Gastrocnemius medialis (tissue), 4 donors: ENCODE measurements around the gene SIAH3. TPM values are rescaled to one million over a fixed set of nuclear protein-coding genes. Genes with fewer than 3 reads are reported as not detected.
A peak's percentile ranks its signal among the peaks of the same experiment; 100 is the strongest.

Source experiments
- ATAC-seq, 2 donors: fragments of 150-250 bp; one replicate each; pipeline ENCODE4 v1.9.1; 2016
- DNase-seq, 2 donors: peaks; one replicate each; pipeline ENCODE4 v3.0.0-alpha.2; 2019
- H3K27ac ChIP-seq, 4 donors: fragments of 200-600 bp; sonication (generic); 1 replicate in 1 of 4; 2 replicates in 3 of 4; pipeline ENCODE4 v1.5.1; 2016 to 2018; ENCODE audit warnings: mild to moderate bottlenecking in 2 of 4, moderate library complexity in 1 of 4
- H3K27me3 ChIP-seq, 3 donors: fragments of 200-600 bp; sonication (generic) in 2 of 3; 1 replicate in 1 of 3; 2 replicates in 2 of 3; pipeline versions ENCODE4 v1.5.1 to v1.6.0; 2016 to 2019; ENCODE audit warnings: mild to moderate bottlenecking in 1 of 3, moderate library complexity in 1 of 3
- H3K36me3 ChIP-seq, 2 donors: fragments of 200-600 bp; sonication (generic) in 1 of 2; one replicate each; pipeline ENCODE4 v1.5.1; 2017 to 2018
- H3K4me1 ChIP-seq, 2 donors: fragments of 200-600 bp; sonication (generic) in 1 of 2; one replicate each; pipeline ENCODE4 v1.5.1; 2016 to 2017; ENCODE audit warnings: mild to moderate bottlenecking in 2 of 2
- H3K4me3 ChIP-seq, 4 donors: fragments of 200-600 bp; sonication (generic) in 3 of 4; 1 replicate in 1 of 4; 2 replicates in 3 of 4; pipeline ENCODE4 v1.5.1; 2016 to 2019; ENCODE audit warnings: mild to moderate bottlenecking in 2 of 4
- H3K9me3 ChIP-seq, 3 donors: fragments of 200-600 bp; sonication (generic) in 2 of 3; 1 replicate in 1 of 3; 2 replicates in 2 of 3; pipeline ENCODE4 v1.5.1; 2016 to 2019
- POLR2A ChIP-seq, 2 donors: fragments of 450-650 bp; IDR thresholded peaks; one replicate each; pipeline ENCODE4 v1.6.1; 2017; ENCODE audit warnings: antibody characterized with exemption in 2 of 2, mild to moderate bottlenecking in 2 of 2, moderate library complexity in 2 of 2
- in situ Hi-C, 4 donors: fragments of 200-750 bp; cut with MboI; loops; one replicate each; pipeline versions ENCODE4 v1.15.0 to v1.8.0; 2017; ENCODE audit warnings: low sequenced_read_pairs in 4 of 4
- intact Hi-C: fragments of 100-400 bp; cut with DNase I; formaldehyde crosslinking; loops from one replicate; pipeline ENCODE4 v1.15.1; 2023; ENCODE audit warnings: low total_unique reads
- total RNA-seq, 4 donors: library from RNA; depleted of rRNA; stranded (reverse); fragments of >200 nt; gene quantifications; one replicate each; pipeline versions ENCODE4 v1.1.0 to v1.2.3, GENCODE V29; 2016
- TF ChIP-seq, protein P1 (sequence below), 5 experiments: fragments of 450-650 bp in 3 of 5; fragments of 200-600 bp in 2 of 5; sonication (generic) in 2 of 5; IDR thresholded peaks in 4 of 5; conservative IDR thresholded peaks in 1 of 5; 1 replicate in 4 of 5; 2 replicates in 1 of 5; pipeline ENCODE4 v1.5.1; 2016 to 2019; ENCODE audit warnings: antibody characterized with exemption in 5 of 5, mild to moderate bottlenecking in 3 of 5, moderate library complexity in 3 of 5

SIAH3 gene
- total RNA-seq, 4 donors from 2014 or later, result not detected

DNA sequence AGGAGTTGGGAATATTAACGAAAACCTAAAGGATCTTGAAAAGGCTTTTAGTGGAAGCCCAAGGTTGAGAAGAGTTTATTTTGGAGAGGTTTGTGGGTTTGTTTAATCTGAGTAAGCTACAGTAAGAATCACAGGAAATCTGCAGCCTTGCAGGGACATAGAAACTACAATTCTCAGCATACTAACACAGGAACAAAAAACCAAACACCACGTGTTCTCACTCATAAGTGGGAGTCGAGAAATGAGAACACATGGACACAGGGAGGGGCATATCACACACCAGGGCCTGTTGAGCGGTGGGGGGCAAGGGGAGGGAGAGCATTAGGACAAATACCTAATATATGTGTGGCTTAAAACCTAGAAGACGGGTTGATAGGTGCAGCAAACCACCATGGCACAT lies 8.7 kb upstream of the SIAH3 start:
- no peak overlapping the region for H3K4me3 ChIP-seq
- intact Hi-C loops, result no loop called here
- no peaks in the 10 kb centered on the region for H3K27me3 ChIP-seq
- H3K9me3 ChIP-seq, result no peaks in the 10 kb centered on the region
- ATAC-seq (no peak), DNase-seq (no peak)
- in situ Hi-C loops, result no loop called here
- peaks cover 6 to 8% of the 10 kb centered on the region in 2 donors for H3K4me1 ChIP-seq
- no peak for TF ChIP-seq POLR2A (IDR thresholded peaks at IDR 0.05)
- TF ChIP-seq, protein P1, sequence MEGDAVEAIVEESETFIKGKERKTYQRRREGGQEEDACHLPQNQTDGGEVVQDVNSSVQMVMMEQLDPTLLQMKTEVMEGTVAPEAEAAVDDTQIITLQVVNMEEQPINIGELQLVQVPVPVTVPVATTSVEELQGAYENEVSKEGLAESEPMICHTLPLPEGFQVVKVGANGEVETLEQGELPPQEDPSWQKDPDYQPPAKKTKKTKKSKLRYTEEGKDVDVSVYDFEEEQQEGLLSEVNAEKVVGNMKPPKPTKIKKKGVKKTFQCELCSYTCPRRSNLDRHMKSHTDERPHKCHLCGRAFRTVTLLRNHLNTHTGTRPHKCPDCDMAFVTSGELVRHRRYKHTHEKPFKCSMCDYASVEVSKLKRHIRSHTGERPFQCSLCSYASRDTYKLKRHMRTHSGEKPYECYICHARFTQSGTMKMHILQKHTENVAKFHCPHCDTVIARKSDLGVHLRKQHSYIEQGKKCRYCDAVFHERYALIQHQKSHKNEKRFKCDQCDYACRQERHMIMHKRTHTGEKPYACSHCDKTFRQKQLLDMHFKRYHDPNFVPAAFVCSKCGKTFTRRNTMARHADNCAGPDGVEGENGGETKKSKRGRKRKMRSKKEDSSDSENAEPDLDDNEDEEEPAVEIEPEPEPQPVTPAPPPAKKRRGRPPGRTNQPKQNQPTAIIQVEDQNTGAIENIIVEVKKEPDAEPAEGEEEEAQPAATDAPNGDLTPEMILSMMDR (IDR thresholded peaks at IDR 0.05 in 4 of 5, conservative IDR thresholded peaks at IDR 0.05 in 1 of 5), result no peak
- no peaks in the 10 kb centered on the region for H3K36me3 ChIP-seq
- no peak overlapping the region for H3K27ac ChIP-seq

DNA sequence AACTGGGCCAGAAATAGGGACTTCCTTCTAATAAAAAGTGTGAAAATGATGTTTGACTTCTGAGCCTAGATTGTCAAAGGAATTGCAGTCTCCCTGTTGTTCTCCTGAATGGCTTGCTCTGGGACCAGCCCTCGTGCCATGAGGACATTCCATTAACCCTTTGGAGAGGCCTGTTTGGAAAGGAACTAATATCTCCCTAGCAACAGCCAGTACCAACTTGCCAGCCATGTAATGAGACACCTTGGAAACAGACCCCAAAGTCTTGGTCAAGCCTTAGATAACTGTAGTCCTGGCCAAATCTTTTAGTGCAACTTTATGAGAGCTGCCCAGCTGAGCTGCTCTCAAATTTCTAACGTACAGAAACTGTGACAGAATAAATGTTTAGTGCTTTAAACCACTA lies 8.2 kb upstream of the SIAH3 start:
- ATAC-seq, result no peak
- H3K4me1 ChIP-seq, result peaks cover 6 to 8% of the 10 kb centered on the region in 2 donors
- H3K9me3 ChIP-seq, result no peaks in the 10 kb centered on the region
- H3K4me3 ChIP-seq, result no peak overlapping the region
- no peaks in the 10 kb centered on the region for H3K36me3 ChIP-seq
- H3K27ac ChIP-seq, result no peak overlapping the region
- in situ Hi-C loops (no loop called here), intact Hi-C loops (no loop called here)
- TF ChIP-seq, protein P1 (IDR thresholded peaks at IDR 0.05 in 4 of 5, conservative IDR thresholded peaks at IDR 0.05 in 1 of 5), result no peak
- TF ChIP-seq POLR2A (IDR thresholded peaks at IDR 0.05), result no peak
- DNase-seq, result no peak
- no peaks in the 10 kb centered on the region for H3K27me3 ChIP-seq

DNA sequence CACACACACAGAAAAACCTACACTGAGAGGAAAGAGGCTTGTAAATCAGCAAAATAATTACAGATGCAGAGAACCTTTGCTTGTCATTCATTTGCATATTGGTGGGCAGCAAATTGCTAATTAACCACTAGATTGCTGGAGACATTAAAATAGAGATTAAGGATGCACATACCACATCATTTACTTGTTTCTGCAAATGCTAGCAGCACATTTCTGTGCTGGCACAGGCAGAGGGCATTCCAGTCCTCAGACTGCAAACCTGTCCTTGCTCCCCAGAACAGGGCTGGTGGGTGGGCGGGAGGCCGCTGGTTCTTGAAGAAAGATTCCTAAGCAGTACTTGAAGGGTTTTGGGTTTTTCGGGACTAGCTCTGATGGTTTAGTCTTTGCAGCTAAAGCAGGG lies 941 bp upstream of the SIAH3 start:
- ATAC-seq (no peak), DNase-seq (no peak)
- no peak for TF ChIP-seq POLR2A (IDR thresholded peaks at IDR 0.05)
- TF ChIP-seq, protein P1 (IDR thresholded peaks at IDR 0.05 in 4 of 5, conservative IDR thresholded peaks at IDR 0.05 in 1 of 5), result no peak
- Histone ChIP-seq H3K4me3 (no peak overlapping the region), H3K27me3 (peaks cover 0 to 28% (median 0%) of the 10 kb centered on the region in 3 donors), H3K36me3 (no peaks in the 10 kb centered on the region), H3K9me3 (no peaks in the 10 kb centered on the region), H3K4me1 (peaks cover 5 to 16% of the 10 kb centered on the region in 2 donors), H3K27ac (no peak overlapping the region)
- intact Hi-C loops (no loop called here), in situ Hi-C loops (no loop called here)

DNA sequence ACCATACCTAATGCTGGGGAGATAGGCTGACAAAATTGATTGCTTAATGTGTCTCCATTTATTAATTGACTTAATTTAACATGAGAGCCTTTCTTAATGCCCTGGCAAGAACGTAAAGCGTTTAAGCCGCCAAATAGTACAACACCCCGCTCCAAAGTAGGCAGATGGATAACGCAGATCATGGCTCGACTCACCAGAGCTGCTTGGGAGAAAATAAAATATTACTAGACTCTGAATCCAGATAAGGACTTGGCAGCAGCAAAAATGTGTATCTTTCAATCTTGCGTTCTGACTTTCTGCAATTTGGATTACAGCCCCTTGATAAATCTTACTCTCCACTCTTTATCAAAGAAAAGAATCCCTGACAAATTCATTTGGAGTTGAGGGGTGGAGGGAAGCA lies 403 bp upstream of the SIAH3 start:
- TF ChIP-seq, protein P1 (IDR thresholded peaks at IDR 0.05 in 4 of 5, conservative IDR thresholded peaks at IDR 0.05 in 1 of 5), result no peak
- TF ChIP-seq POLR2A (IDR thresholded peaks at IDR 0.05), result no peak
- Histone ChIP-seq H3K4me3 (no peak overlapping the region), H3K27me3 (peaks cover 0 to 28% (median 0%) of the 10 kb centered on the region in 3 donors), H3K4me1 (peaks cover 5 to 16% of the 10 kb centered on the region in 2 donors), H3K27ac (no peak overlapping the region), H3K9me3 (no peaks in the 10 kb centered on the region), H3K36me3 (no peaks in the 10 kb centered on the region)
- ATAC-seq (no peak), DNase-seq (no peak)
- in situ Hi-C loops (no loop called here), intact Hi-C loops (no loop called here)

DNA sequence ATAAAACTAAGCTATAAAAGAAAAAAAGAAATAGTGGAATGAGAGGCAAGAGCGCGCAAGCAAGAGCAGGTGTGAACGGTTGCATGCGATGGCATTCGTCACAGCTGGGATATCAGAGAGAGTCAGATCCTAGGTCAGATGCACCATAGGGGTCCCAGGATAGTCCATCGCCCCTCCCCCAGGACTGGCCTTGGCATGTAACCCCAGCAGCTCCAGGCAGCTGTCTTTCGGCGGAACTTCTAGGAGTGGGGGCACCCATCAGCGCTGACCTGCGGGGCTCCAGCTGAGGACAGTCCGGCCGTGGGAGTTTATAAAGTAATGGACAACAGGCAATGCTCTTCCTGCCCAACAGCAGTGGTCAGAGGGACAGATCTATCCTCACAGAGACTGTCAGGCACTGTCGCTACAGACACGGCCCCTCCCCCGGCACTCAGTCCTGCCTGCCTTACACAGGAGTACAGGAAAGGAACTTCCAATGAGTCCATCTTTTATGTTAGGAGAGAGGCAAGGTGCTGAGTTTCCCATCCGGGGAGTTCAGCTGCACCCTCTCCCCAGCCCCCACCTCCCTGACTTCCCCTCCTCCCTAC lies 1.4 kb downstream of the SIAH3 start:
- DNase-seq (no peak), ATAC-seq (peak; percentile 20 to 38)
- H3K9me3 ChIP-seq, result no peaks in the 10 kb centered on the region
- H3K27me3 ChIP-seq, result peaks cover 0 to 28% (median 0%) of the 10 kb centered on the region in 3 donors
- in situ Hi-C loops (no loop called here), intact Hi-C loops (no loop called here)
- H3K4me1 ChIP-seq, result peaks cover 5 to 16% of the 10 kb centered on the region in 2 donors
- H3K4me3 ChIP-seq, result peak overlapping the region; percentile 30 to 44 (median 39)
- TF ChIP-seq, protein P1 (IDR thresholded peaks at IDR 0.05 in 4 of 5, conservative IDR thresholded peaks at IDR 0.05 in 1 of 5), result no peak
- TF ChIP-seq POLR2A (IDR thresholded peaks at IDR 0.05), result no peak
- no peaks in the 10 kb centered on the region for H3K36me3 ChIP-seq
- no peak overlapping the region for H3K27ac ChIP-seq
